ENCODE measurements around the gene MVB12A.

The MVB12A gene

DNA sequence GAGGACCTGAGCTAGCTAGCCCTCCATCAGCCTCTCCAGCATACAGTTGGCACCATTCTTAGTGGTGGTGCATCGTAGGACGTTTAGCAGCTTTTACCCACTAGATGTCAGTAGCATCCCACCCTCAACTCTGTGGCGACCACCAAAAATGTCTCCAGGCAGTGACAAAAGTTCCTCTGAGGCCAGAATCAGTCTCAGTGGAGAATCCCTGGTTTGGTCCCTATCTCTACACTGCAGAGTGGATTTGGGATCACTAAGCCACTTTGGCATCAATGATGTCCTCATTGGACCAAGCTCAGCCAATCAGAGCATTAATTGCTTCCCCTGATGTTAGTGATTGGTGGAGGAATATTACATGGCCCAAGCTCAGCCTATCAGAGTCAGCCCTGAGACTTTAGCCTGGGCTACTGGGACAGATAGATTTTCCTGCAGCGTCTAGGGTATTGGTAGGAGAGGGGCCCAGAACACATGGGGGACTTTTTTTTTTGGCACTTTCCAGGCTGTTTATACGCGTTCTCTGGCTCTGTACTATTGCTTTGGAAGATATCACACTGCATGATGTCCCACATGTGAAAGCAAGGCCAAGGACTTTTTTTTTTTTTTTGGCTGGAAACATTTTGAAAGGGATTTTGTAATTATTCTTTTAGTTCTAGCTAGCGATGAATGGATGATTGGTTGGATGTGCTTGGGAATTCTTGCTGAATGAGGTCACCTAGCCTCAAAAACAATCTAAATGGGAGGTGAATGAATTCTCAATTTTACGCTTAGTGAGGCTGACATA, 21.6 kb downstream of the MVB12A start:
- DNase-seq (ENCODE audit: low read depth, low spot score) = no peak

DNA sequence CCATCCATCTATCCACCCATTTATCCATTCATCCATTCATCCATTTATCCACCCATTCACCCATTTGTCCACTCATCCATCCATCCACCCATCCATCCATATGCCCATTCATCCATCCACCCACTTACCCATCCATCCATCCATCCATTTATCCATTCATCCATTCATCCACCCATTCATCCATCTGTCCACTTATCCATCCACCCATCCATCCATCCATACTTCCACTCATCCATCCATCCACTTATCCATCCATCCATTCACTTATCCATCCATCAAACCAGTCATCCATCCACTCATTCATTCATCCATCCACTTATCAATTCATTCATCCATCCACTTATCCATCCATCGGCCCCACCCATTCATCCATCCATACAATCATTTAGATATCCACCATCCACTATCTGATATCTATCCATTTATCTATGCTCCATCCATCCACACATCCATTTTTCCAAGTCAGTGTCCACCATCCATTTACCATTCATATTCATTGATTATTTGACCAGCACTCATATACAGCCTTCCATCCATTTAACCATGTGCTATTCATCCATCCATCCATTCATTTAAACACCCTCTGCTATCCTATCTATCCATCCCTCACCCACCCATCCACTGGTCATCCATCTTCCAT, 25.8 kb downstream of the MVB12A start:
- no peak for DNase-seq (ENCODE audit: low read depth, low spot score)

DNA sequence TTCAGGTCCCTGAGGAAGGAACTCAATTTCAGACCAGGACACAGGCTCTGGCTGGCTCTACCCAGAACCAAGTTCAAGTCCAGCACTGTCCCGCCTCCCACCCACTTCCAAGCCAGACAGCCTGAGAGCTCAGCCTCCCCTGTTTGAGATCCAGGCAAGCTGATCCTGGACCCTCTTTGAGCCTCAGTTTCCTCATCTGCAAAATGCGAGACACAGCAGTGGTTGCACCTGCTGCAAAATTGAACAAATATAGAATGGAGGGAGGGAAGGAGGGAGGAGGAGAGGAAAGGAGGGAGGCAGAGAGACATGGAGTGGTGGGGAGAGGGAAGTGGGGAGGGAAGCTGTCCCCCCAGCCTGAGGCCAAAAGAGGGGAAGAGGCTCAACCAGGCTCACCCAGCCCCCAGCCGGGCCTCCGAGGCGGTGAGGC, 27.9 kb downstream of the MVB12A start:
- DNase-seq (ENCODE audit: low read depth, low spot score) = no peak

DNA sequence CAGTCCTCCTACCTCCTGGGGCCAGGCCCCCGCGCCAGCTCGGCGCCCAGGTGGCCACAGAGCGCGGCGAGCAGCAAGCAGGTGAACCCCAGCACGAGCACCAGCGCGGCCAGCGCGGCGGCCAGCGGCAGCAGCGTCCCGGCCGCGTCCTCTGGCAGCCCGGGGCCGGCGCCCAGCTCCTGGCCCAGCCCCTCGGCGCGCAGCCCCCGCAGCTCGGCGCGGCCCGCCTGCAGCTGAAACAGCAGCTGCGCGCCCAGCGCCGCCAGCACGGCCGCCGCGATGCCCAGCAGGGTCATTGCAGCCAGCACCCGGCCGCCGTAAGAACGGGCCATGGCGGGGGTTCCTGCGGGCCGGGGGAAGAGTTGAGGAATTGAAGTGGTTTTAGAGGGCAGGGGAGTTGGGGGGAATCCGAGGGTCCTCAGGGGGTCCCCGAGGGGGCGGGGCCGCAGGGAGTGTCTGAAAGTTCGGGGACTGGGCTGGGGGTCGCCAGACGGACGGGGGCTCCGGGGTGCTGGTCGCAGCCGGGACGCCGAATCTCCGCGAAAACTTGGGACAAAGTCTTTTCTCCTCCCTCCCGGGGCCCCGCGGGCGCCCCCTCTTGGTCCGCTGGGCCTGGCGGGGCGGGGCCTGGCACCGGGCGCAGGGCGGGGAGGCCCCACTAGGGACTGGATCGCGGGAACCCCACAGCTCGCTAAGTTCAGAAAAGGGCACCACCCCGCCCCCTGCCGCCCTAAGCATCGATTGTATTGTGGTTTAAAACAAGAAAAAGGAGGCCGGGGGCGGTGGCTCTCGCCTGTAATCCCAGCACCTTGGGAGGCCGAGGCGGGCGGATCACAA, 28.5 kb downstream of the MVB12A start, which contains the start of gene TMEM221:
TMEM221 (minus strand) TSS at position 538 of the 837 bp plus-strand sequence; CDS start at position 332, 206 bp downstream.
- no peak for DNase-seq (ENCODE audit: low read depth, low spot score)

DNA sequence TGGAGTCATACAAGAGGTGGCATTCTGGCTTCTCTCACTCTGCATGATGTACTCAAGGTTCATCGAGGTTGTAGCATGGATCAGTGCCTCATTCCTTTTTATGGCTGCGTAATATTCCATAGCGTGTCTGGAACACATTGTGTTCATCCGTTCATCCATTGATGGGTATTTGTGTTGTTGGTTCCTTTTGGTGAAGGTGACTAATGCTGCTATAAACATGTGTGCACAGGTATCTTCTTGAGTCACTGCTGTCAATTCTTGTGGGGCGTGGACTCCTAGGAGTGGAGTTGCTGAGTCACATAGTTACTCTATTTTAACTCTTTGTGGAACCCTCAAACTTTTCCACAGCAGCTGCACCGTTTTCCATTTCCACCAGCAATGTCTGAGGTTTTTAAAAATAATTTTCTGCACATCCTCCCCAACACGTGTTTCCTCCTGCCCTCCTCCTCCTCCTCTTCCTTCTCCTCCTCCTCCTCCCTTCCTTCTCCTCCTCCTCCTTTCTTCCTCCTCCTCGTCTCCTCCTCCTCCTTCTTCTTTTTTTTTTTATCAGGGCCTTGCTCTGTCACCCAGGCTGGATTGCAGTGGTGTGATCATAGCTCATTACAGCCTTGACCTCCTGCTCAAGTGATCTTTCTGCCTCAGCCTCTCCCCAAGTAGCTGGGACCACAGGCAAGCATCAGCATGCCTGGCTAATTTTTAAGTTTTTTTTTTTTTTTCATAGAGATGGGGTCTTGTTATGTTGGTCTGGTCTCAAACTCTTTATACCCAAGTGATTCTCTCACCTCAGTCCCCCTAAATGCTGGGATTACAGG, 30.6 kb downstream of the MVB12A start:
- DNase-seq (ENCODE audit: low read depth, low spot score) = no peak

DNA sequence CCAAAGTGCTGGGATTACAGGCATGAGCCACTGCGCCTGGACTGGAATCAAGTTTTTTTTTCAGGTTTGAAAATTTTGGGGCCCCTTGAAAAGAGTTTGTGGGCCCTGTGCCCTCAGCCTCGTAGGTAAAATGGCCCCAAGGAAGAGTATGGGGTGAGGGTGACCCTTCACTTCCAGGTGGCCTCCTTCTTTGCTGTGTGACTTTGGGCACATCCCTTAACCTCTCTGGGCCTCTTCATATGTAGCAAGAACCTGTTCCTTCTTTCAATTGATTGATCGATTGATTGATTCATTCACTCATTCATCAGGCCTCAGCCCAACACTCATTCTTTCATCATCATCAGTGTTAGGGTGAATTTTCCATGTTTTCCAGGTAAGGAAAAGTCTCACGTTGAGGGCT, 32.0 kb downstream of the MVB12A start:
- no peak for DNase-seq (ENCODE audit: low read depth, low spot score)

DNA sequence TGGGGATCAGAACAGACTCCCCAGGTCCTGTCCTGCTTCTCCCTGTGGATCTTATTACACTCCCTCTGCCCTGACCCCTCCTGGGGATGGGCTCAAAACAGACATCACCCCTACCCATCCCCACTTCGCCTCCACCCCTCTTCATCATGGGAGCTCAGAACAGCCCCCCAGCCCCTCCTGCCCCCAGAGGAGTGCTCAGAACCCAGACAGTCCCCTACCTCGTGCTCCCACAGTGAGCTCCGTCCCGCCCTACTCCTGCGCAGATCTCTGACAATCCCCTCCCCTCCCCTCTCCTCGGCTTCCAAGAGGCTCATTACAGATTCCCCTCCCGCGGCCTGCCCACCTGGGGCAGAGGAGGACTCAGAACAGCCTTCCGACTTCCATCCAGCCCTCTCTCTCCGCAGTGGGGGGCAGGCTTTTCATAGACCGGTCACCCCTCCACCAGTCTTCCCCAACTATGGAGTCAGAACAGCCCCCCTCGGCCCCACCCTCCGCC, 34.8 kb downstream of the MVB12A start:
- no peak for DNase-seq (ENCODE audit: low read depth, low spot score)

DNA sequence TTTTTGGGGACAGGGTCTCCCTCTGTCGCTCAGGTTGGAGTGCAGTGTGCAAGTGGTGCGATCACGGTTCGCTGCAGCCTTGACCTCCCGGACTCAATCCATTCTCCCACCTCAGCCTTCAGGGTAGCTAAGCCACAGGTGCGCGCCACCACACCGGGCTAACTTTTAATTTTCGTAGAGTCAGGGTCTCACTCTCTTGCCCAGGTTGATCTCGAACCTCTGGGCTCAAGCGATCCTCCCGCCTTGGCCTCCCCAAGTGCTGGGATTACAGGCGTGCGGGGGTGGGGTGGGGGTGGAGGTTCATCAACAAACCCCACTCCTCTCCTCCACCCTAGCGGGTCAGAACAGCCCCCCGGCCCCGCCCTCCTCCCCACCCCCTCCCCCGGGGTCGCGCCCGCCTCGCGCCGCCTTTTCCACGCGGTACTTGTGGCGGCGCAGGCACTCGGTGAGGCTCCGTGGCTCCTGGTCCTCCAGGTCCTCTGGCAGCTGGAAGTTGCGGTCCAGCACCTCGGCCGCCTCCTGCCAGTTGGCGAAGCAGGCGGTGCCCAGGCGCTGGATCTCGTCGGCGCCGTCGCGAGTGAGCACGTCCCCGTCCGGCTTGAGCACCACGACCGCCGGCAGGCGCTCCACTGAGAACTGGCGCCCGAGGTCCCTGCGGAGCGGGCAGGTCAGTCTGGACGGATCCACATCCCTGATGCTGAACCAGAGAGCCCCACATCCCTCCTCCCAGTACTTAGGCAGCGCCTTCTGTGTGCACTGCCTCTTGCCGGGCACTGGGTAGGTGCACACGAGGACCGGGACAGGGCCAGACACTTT, 35.7 kb downstream of the MVB12A start:
- DNase-seq (ENCODE audit: low read depth, low spot score) = no peak

DNA sequence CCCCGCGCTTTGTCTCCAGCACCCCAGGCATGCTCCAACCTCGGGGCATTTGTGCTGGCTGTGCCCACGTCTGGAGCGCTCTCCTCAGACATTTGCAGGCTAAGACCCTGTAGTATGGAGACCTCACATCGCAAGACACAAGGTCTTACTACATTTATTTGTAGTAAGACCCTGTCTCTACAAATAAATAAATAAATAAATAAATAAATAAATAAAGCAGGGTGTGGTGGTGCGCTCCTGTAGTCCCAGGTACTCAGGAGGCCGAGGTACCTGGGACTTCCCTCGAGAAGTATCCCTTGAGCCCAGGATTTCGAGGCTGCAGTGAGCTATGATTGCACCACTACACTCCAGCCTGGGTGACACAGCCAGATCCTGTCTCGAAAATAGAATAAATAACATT, 36.3 kb downstream of the MVB12A start:
- DNase-seq (ENCODE audit: low read depth, low spot score) = no peak

DNA sequence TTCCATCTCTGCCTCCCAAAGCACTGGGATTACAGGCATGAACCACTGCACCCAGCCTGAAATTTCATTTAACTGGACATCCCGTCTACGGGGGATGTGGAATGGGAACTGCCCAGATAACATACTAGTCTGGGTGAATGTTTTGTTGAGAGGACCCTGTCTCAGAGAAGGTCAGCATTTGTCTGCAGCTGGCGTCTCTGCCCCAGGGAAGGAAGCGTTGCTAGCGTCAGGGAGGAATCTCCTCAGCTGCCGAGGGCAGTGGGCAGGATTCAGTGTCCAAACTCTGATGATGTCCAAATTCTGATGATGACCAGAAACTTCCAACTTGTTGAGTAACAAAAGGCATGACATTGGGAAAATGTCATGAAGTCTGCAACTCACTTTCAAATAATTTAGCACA, 37.8 kb downstream of the MVB12A start:
- DNase-seq (ENCODE audit: low read depth, low spot score) = no peak

DNA sequence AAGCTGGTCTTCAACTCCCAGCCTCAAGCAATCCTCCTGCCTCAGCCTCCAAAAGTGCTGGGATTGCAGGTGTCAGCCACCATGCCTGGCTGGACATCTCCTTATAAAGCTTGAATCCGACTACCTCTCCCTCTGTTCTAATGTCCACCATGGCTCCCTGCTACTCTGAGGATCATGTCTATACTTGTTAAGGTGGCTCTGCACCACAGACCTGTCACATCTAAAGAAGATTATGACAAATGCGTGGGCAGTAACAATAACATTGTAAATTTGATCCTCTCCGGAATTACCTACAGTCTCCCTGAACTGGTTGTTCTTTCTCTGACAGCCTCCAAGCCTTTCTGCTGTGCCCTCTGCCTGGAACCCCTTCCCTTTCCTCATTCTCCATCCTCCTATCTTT, 39.1 kb downstream of the MVB12A start:
- DNase-seq (ENCODE audit: low read depth, low spot score) = no peak

DNA sequence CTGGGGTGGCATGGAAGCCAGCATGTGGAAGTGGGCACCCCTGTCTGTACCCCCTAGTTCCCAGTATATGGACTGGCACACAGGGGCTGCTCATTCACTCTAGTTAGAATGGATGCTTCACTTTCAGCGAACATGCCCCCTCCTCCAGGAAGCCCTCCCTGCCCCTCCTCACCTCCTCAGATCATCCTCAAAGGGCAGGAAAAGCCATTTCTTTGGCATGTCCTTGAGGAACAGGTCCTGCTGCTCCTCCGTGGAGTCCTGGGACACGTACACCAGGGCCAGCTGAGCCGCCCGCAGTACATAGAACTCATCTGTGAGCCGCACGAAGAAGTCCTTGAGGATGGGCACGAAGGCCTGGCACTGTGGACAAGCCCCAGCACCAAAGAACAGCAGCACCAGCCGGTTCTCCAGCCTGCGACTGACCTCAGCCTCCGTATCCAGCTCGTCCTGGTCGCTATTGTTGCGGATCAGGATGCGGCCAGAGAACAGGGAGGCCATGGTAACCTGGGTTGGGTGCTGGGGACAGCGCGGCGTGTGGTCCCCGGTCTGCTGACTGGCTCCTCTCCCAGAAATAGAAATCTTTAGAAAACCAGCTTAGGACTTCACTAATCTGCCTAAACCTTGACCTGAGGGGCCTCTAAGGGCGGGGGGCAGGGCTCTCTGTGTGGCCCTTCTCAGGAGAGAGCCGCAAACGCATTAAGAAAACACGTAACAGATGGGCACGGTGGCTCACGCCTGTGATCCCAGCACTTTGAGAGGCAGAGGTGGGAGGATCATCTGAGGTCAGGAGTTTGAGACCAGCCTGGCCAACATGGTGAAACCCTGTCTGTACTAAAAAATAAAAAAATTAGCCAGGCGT, 40.8 kb downstream of the MVB12A start, which contains the start of gene NXNL1:
NXNL1 (minus strand) TSS at position 555 of the 859 bp plus-strand sequence; CDS start at position 498, 57 bp downstream.
- DNase-seq (ENCODE audit: low read depth, low spot score) = no peak

DNA sequence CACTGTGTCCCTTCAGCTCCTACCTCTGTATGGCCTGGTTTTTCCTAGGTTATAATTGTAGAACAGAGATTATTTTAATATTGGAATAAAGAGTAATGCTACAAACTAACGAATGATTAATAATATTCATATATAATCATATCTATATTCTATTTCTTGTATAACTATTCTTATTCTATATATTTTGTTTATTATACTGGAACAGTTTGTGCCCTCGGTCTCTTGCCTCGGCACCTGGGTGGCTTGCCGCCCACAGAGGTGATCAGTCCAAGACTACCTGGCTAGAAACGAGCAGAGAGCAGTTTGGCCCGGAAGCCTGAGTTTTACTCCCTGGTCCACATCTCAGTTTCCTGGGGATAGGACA, 46.6 kb downstream of the MVB12A start:
- DNase-seq (ENCODE audit: low read depth, low spot score) = no peak

DNA sequence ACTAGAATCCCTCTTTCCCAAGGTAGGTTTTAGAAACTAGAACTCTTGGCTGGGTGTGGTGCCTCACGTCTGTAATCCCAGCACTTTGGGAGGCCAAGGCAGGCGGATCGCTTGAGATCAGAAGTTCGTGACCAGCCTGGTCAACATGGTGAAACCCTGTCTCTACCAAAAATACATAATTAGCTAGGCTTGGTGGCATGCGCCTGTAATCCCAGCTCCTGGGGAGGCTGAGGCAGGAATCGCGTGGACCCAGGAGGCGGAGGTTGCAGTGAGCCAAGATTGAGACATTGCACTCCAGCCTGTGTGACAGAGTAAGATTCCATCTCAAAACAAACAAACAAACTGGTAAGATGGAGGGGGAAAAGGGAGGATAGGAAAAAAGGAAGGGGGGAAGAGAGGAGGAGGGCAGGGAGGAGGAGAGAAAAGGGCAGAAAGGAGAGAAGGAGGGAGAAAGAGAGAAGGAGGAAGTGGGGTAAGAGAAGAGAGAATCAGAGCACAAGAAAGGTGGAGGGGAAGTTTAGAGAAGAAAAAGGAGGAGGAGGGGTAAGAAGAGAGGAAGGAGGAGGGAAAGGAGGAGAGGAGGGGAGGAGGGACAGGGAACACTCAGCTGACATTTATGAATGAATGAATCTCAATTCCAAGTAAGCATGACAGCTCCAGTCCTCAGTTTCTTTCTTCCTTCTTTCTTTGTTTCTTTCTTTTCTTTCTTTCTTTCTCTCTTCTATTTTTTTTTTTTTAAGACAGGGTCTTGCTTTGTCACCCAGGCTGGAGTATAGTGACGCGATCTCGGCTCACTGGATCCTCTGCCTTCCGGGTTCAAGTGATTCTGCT, 47.8 kb downstream of the MVB12A start:
- DNase-seq (ENCODE audit: low read depth, low spot score) = no peak

DNA sequence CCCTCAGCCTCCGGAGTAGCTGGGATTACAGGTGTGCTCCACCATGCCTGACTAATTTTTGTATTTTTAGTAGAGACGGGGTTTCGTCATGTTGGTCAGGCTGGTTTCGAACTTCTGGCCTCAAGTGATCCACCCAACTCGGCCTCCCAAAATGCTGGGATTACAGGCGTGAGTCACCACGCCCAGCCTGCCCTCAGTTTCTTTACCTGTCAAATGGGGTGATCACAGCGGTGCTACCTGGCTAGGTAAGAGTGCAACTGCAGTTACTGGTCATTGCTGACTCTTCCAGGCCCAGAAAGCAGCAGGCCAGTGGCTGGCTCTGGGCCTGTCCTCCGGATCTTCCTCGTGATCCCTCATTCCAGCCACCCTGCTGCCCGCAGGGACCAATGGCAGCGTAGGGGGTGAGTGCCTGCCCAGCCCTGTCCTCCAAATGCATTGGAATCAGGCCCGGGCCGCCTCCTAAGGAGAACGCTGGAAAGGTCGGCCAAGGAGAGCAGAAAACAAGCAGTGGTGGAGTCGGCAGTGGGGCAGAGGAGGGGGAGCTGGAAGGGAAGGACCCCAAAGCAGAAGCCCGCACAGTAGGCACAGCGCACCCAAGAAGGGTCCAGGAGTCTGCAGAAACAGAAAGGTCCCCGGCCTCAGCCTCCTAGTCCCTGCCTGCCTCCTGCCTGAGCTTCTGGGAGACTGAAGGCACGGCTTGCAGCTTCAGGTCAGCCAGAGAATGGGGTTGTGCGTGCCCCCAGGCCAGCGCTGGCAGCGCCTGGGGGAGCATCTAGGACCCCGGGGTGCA, 48.6 kb downstream of the MVB12A start:
- no peak for DNase-seq (ENCODE audit: low read depth, low spot score)

DNA sequence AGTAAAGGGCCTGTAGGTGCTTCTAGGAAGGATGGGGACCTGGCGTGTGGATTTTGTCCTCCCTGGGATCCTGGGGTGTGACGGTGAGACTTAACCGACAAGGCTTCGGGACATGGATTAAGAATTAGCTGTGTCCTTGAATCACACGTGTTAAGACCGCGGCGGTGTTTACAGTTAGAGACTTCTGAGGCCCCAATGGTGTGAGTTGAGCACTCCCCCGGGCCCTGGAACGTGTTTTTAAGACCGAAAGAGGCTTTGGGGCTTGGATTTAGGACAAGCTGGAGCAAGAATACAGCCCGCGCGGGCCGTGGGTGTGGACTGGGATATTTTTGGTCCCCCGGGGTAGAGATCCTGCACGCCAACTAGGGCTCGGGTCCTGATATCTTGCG, 49.2 kb downstream of the MVB12A start:
- DNase-seq (ENCODE audit: low read depth, low spot score) = no peak

DNA sequence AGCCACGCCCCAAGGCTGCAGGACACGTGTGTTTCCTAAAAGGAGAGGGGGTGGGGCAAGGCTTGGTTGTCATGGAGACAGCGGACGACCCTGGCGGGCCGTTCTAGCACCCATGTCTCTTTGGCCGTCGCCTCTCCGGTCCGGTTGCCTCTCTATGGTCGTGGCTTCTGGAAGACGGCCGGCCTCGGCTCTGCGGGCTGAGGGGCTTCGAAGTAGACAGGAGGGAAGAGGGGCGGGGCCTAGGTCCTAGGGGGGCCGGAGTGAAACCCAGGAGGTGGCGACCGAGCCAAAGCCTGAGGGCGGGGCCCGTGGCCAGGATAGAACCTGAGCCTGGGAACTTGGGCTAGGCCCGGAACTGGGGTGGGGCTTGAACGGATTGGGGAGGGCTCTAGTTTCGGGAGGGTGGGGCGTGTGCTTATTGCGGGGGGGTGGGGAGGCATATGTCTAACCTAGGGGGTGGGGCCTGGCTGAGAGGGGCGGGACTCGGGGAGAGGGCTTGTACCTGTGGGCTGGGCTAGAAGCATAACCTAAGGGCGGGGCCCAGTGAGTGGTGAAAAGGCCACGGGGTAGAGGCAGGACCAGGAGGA, 49.7 kb downstream of the MVB12A start:
- peak; percentile 43 for DNase-seq (ENCODE audit: low read depth, low spot score)

All from brain pericyte (primary cell).